ENCODE data around the gene SNX13. TPM values are rescaled to one million over a fixed set of nuclear protein-coding genes. Genes with fewer than 3 reads are reported as not detected.

The SNX13 gene
- polyA plus RNA-seq, 1 of the 3 experiments (the other 2 are of a cell fraction) = 13.0 TPM

- Histone ChIP-seq H4K20me1 (ENCODE audit: insufficient read depth) (no peaks in the 10 kb centered on the region), H3F3A (replicated peaks; ENCODE audit: insufficient read depth) (peaks cover 5% of the 10 kb centered on the region), H3K9me2 (no peaks in the 10 kb centered on the region), H3K27ac (ENCODE audit: low read depth in 2 of 2, low read length in 1 of 2) (no peak overlapping the region), H3K27me3 (ENCODE audit: insufficient read depth) (no peaks in the 10 kb centered on the region), H3K4me1 (ENCODE audit: control insufficient read depth in 1 of 2, insufficient read depth in 2 of 2, low read depth in 1 of 2, low read length in 1 of 2) (no peaks in the 10 kb centered on the region; a peak in 1 of 4 replicates), H3K79me2 (ENCODE audit: insufficient read depth) (no peaks in the 10 kb centered on the region), H2AFZ (ENCODE audit: low read depth) (no peak overlapping the region), H3K4me2 (no peak overlapping the region), H3K4me3 (ENCODE audit: low read depth in 2 of 2, low read length in 1 of 2) (no peak overlapping the region), H3K36me3 (replicated peaks in 1 of 2; ENCODE audit: control insufficient read depth in 1 of 2, insufficient read depth in 2 of 2, low read length in 1 of 2) (peaks cover 0 to 9% of the 10 kb centered on the region in 2 experiments), H3K9ac (no peak overlapping the region), H3K9me3 (no peaks in the 10 kb centered on the region)
- 82% methylated on average over 1 of the region's 1 CpG for WGBS (ENCODE audit: low lambda C conversion rate)
- POLR2A ChIA-PET = no interaction called here
- no peak for DNase-seq
- TF ChIP-seq TCF12 (IDR thresholded peaks at IDR 0.05) (no peak), GATA2 (CRISPR knock-in tag; IDR thresholded peaks at IDR 0.05) (no peak), POLR2AphosphoS5 (IDR thresholded peaks at IDR 0.05; ENCODE audit: low read depth, low read length) (no peak), FOXM1 (IDR thresholded peaks at IDR 0.05; ENCODE audit: low read depth) (no peak), CTCF (IDR thresholded peaks at IDR 0.05) (no peak), NFIC (IDR thresholded peaks at IDR 0.05; ENCODE audit: borderline replicate concordance) (no peak), USF2 (IDR thresholded peaks at IDR 0.05; ENCODE audit: borderline replicate concordance, low read depth, low read length) (no peak), ZBTB33 (IDR thresholded peaks at IDR 0.05; ENCODE audit: borderline replicate concordance, low read depth) (no peak), RCOR1 (IDR thresholded peaks at IDR 0.05; ENCODE audit: low read length) (no peak), SIN3A (IDR thresholded peaks at IDR 0.05; ENCODE audit: borderline replicate concordance, low read depth, low read length) (no peak), TEAD4 (IDR thresholded peaks at IDR 0.05; ENCODE audit: borderline replicate concordance, insufficient read depth) (no peak), MXI1 (IDR thresholded peaks at IDR 0.05; ENCODE audit: low read depth, low read length) (no peak), RFX5 (IDR thresholded peaks at IDR 0.05; ENCODE audit: low read length) (no peak), FOXJ3 (CRISPR knock-in tag; IDR thresholded peaks at IDR 0.05) (no peak)
- CTCF ChIA-PET = interaction anchor here (1.4 to 4.0 kb wide), 2 partner anchors 17 to 81 kb away, joined by 3 to 26 read pairs; no protein-coding TSS in a partner anchor
Measured at GRCh38 chr7:17787257-17787656, 153.0 kb downstream of the SNX13 start.
